Gastrocnemius medialis (tissue), 4 donors: Measurements from ENCODE around the gene CNGA1. TPM values are rescaled to one million over a fixed set of nuclear protein-coding genes. Genes with fewer than 3 reads are reported as not detected.

Experiments used
- ATAC-seq, 2 donors: fragments of 150-250 bp; one replicate each; pipeline ENCODE4 v1.9.1; 2016
- DNase-seq, 2 donors: peaks; one replicate each; pipeline ENCODE4 v3.0.0-alpha.2; 2019
- H3K27ac ChIP-seq, 4 donors: fragments of 200-600 bp; sonication (generic); 1 replicate in 1 of 4; 2 replicates in 3 of 4; pipeline ENCODE4 v1.5.1; 2016 to 2018; ENCODE audit warnings: mild to moderate bottlenecking in 2 of 4, moderate library complexity in 1 of 4
- H3K27me3 ChIP-seq, 3 donors: fragments of 200-600 bp; sonication (generic) in 2 of 3; 1 replicate in 1 of 3; 2 replicates in 2 of 3; pipeline versions ENCODE4 v1.5.1 to v1.6.0; 2016 to 2019; ENCODE audit warnings: mild to moderate bottlenecking in 1 of 3, moderate library complexity in 1 of 3
- H3K36me3 ChIP-seq, 2 donors: fragments of 200-600 bp; sonication (generic) in 1 of 2; one replicate each; pipeline ENCODE4 v1.5.1; 2017 to 2018
- H3K4me1 ChIP-seq, 2 donors: fragments of 200-600 bp; sonication (generic) in 1 of 2; one replicate each; pipeline ENCODE4 v1.5.1; 2016 to 2017; ENCODE audit warnings: mild to moderate bottlenecking in 2 of 2
- H3K4me3 ChIP-seq, 4 donors: fragments of 200-600 bp; sonication (generic) in 3 of 4; 1 replicate in 1 of 4; 2 replicates in 3 of 4; pipeline ENCODE4 v1.5.1; 2016 to 2019; ENCODE audit warnings: mild to moderate bottlenecking in 2 of 4
- H3K9me3 ChIP-seq, 3 donors: fragments of 200-600 bp; sonication (generic) in 2 of 3; 1 replicate in 1 of 3; 2 replicates in 2 of 3; pipeline ENCODE4 v1.5.1; 2016 to 2019
- POLR2A ChIP-seq, 2 donors: fragments of 450-650 bp; IDR thresholded peaks; one replicate each; pipeline ENCODE4 v1.6.1; 2017; ENCODE audit warnings: antibody characterized with exemption in 2 of 2, mild to moderate bottlenecking in 2 of 2, moderate library complexity in 2 of 2
- in situ Hi-C, 4 donors: fragments of 200-750 bp; cut with MboI; loops; one replicate each; pipeline versions ENCODE4 v1.15.0 to v1.8.0; 2017; ENCODE audit warnings: low sequenced_read_pairs in 4 of 4
- intact Hi-C: fragments of 100-400 bp; cut with DNase I; formaldehyde crosslinking; loops from one replicate; pipeline ENCODE4 v1.15.1; 2023; ENCODE audit warnings: low total_unique reads
- total RNA-seq, 4 donors: library from RNA; depleted of rRNA; stranded (reverse); fragments of >200 nt; gene quantifications; one replicate each; pipeline versions ENCODE4 v1.1.0 to v1.2.3, GENCODE V29; 2016
- TF ChIP-seq, protein P1 (sequence below), 5 experiments: fragments of 450-650 bp in 3 of 5; fragments of 200-600 bp in 2 of 5; sonication (generic) in 2 of 5; IDR thresholded peaks in 4 of 5; conservative IDR thresholded peaks in 1 of 5; 1 replicate in 4 of 5; 2 replicates in 1 of 5; pipeline ENCODE4 v1.5.1; 2016 to 2019; ENCODE audit warnings: antibody characterized with exemption in 5 of 5, mild to moderate bottlenecking in 3 of 5, moderate library complexity in 3 of 5

The CNGA1 gene
- total RNA-seq, 4 donors from 2014 or later = 0.15 to 0.53 (median 0.32) TPM; not detected in 1

DNA sequence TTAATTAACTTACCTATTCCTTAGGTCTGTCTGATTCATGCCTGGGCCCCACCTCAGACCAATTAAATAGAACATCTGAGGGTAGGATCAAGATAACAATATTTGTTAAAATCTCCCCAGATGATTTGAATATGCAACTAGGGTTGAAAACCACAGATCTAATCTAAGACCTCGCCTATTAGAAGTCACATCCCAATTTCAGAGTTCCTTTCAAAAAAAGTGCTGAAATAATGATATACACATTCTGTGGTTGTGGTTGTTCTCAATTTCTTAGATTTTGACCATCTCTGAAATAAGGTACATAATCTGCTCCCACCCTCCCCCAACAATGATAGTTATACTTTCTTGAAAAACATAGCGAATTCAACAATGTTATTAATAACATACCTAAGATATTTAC, 27.8 kb upstream of the CNGA1 start:
- H3K4me1 ChIP-seq = peaks cover 28 to 32% of the 10 kb centered on the region in 2 donors
- ATAC-seq = no peak
- H3K27ac ChIP-seq = no peak overlapping the region
- H3K27me3 ChIP-seq = no peaks in the 10 kb centered on the region
- no peak for DNase-seq
- no peak for TF ChIP-seq POLR2A (IDR thresholded peaks at IDR 0.05)
- TF ChIP-seq, protein P1, sequence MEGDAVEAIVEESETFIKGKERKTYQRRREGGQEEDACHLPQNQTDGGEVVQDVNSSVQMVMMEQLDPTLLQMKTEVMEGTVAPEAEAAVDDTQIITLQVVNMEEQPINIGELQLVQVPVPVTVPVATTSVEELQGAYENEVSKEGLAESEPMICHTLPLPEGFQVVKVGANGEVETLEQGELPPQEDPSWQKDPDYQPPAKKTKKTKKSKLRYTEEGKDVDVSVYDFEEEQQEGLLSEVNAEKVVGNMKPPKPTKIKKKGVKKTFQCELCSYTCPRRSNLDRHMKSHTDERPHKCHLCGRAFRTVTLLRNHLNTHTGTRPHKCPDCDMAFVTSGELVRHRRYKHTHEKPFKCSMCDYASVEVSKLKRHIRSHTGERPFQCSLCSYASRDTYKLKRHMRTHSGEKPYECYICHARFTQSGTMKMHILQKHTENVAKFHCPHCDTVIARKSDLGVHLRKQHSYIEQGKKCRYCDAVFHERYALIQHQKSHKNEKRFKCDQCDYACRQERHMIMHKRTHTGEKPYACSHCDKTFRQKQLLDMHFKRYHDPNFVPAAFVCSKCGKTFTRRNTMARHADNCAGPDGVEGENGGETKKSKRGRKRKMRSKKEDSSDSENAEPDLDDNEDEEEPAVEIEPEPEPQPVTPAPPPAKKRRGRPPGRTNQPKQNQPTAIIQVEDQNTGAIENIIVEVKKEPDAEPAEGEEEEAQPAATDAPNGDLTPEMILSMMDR (IDR thresholded peaks at IDR 0.05 in 4 of 5, conservative IDR thresholded peaks at IDR 0.05 in 1 of 5) = no peak
- intact Hi-C loops = no loop called here
- H3K9me3 ChIP-seq = no peaks in the 10 kb centered on the region
- H3K4me3 ChIP-seq = no peak overlapping the region
- H3K36me3 ChIP-seq = no peaks in the 10 kb centered on the region
- in situ Hi-C loops = no loop called here

DNA sequence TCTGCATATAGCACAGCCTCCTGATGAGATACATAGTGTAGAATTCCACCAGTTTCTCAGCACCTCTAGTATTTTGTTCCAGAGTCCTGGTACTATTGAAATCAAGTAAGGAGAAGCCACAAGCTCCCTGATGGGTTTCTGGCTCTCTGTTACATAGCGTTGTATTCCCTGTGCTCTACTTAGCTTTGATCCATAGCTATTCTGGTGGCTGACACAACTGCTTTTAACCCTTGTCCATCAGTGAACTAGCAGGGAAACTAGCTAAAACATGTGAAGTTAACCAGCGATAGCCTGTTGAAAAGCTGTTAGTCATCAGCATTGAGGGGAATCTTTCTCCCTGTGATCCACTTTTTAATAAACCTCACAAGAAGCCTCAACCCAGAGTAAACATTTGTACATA, 27.0 kb upstream of the CNGA1 start:
- Histone ChIP-seq H3K27ac (peak overlapping the region in 2 of 4 donors; percentile 23 to 30), H3K9me3 (no peaks in the 10 kb centered on the region), H3K4me3 (no peak overlapping the region), H3K36me3 (no peaks in the 10 kb centered on the region), H3K4me1 (peaks cover 28 to 32% of the 10 kb centered on the region in 2 donors), H3K27me3 (no peaks in the 10 kb centered on the region)
- TF ChIP-seq, protein P1 (IDR thresholded peaks at IDR 0.05 in 4 of 5, conservative IDR thresholded peaks at IDR 0.05 in 1 of 5) = no peak
- no peak for TF ChIP-seq POLR2A (IDR thresholded peaks at IDR 0.05)
- ATAC-seq = no peak
- intact Hi-C loops = loop anchor here (2.0 kb wide), 1 partner anchor 27 kb away; the partner anchor contains the start of genes CNGA1 and NIPAL1
- in situ Hi-C loops = no loop called here
- DNase-seq = no peak

DNA sequence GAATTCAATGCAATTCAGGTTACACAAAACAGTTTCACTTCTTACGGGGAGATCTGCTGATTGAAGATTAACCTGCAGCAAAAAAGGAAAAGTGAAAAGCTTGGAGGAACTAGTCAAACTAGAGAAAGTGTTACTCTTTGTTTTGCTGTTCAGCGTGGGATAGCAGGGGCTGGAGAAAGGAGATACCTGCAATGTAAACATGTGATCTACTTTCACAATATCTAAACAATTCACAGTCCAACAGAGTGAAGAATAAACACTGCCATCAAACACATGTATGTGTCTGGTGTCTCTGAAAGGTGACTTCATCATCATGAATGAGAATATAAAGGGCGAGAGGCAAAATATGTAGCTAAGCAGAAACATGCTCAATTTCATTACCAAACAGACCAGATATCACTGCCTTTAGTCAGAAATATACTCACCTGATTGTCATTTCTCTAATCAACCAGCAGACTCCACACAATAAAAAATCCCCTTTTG, 26.5 kb upstream of the CNGA1 start:
- ATAC-seq = no peak
- H3K4me1 ChIP-seq = peaks cover 27 to 30% of the 10 kb centered on the region in 2 donors
- in situ Hi-C loops (no loop called here), intact Hi-C loops (loop anchor here (2.0 kb wide), 1 partner anchor 26 kb away; the partner anchor contains the start of genes CNGA1 and NIPAL1)
- H3K27me3 ChIP-seq = no peaks in the 10 kb centered on the region
- no peak overlapping the region for H3K4me3 ChIP-seq
- H3K9me3 ChIP-seq = no peaks in the 10 kb centered on the region
- no peak for DNase-seq
- TF ChIP-seq, protein P1 (IDR thresholded peaks at IDR 0.05 in 4 of 5, conservative IDR thresholded peaks at IDR 0.05 in 1 of 5) = no peak
- no peak for TF ChIP-seq POLR2A (IDR thresholded peaks at IDR 0.05)
- no peaks in the 10 kb centered on the region for H3K36me3 ChIP-seq
- peak overlapping the region in 2 of 4 donors; percentile 23 to 30 for H3K27ac ChIP-seq

DNA sequence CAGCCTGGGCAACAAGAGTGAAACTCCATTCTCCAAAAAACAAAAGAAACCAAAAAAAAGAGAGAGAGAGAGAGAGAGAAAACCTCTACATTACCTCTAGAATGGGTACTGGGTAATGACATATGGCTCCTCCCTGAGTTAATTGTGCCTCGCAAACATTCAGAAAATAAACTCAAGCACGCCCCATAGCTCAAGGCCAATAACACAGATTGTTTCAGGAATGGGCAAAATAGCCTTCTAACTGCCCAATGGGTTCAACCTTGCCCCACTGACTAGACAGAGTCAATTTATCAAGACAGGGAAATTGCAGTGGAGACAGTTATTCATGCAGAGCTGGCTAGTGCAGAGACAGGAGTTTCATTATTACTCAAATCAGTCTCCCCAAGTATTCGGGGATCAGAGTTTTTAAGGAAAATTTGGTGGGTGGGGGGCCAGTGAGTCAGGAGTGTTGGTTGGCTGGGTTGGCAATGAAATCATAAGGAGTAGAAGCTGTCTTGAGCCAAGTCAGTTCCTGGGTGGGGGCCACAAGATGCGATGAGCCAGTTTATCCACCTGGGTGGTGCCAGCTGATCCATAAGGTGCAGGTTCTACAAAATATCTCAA, 25.2 kb upstream of the CNGA1 start:
- in situ Hi-C loops (no loop called here), intact Hi-C loops (loop anchor here (2.0 kb wide), 1 partner anchor 25 kb away; the partner anchor contains the start of genes CNGA1 and NIPAL1)
- no peaks in the 10 kb centered on the region for H3K36me3 ChIP-seq
- H3K27me3 ChIP-seq = no peaks in the 10 kb centered on the region
- peaks cover 13 to 21% of the 10 kb centered on the region in 2 donors for H3K4me1 ChIP-seq
- no peak for DNase-seq
- no peak for ATAC-seq
- H3K27ac ChIP-seq = no peak overlapping the region
- no peak overlapping the region for H3K4me3 ChIP-seq
- no peak for TF ChIP-seq POLR2A (IDR thresholded peaks at IDR 0.05)
- TF ChIP-seq, protein P1 (IDR thresholded peaks at IDR 0.05 in 4 of 5, conservative IDR thresholded peaks at IDR 0.05 in 1 of 5) = no peak
- H3K9me3 ChIP-seq = no peaks in the 10 kb centered on the region
